Posterior vena cava (tissue), 2 donors: ENCODE results near the gene WNT8B. TPM values are rescaled to one million over a fixed set of nuclear protein-coding genes. Genes with fewer than 3 reads are reported as not detected.

Experiments used
- total RNA-seq, 2 donors: library from RNA; stranded (reverse); fragmentation: NEBNext Ultra II Directional; extraction: Animal tissue kit (Norgen Biotek cat#: 25700); gene quantifications; one replicate each; pipeline ENCODE4 v1.2.1, GENCODE V29; 2021
- donor health status: DM: yes; HTN: yes; CAD: no.
- donor health status: DM: yes; HTN: yes; CAD: no.

The WNT8B gene
- total RNA-seq, 2 donors from 2014 or later = not detected

Other genes starting within 250 kb of the WNT8B start
- gene CHUK, start 233.4 kb upstream of the WNT8B start, total RNA-seq = 10 to 100 TPM; 18.3 to 20.8 TPM
- gene CWF19L1, start 195.4 kb upstream of the WNT8B start, total RNA-seq = 10 to 100 TPM; 13.0 to 18.9 TPM
- gene BLOC1S2, start 176.3 kb upstream of the WNT8B start, total RNA-seq = 10 to 100 TPM; 23.6 to 24.6 TPM
- gene PKD2L1, start 132.8 kb upstream of the WNT8B start, total RNA-seq = not detected
- gene SCD, start 115.8 kb upstream of the WNT8B start, total RNA-seq = 10 to 100 TPM in 1 of 2 donors, 1 to 10 TPM in 1; 7.7 to 14.9 TPM
- 1 to 10 TPM; 7.0 to 9.5 TPM for gene SEC31B, start 56.9 kb downstream of the WNT8B start, total RNA-seq
- 100 to 1,000 TPM; 139 to 152 TPM for gene NDUFB8, start 66.9 kb downstream of the WNT8B start, total RNA-seq
- gene HIF1AN, start 72.9 kb downstream of the WNT8B start, total RNA-seq = 10 to 100 TPM; 30.8 to 40.0 TPM